Fibroblast of gingiva (primary cell): ENCODE results near the gene KIF3C.
"Not testable (repeated sequence)": the region's sequence is repeated elsewhere in the genome, so short reads cannot be mapped to it uniquely, and the experiment has no call there.

Source experiments
- DNase-seq: peaks from one replicate; pipeline ENCODE4 v3.0.0-alpha.2; 2011; ENCODE audit warnings: low read depth

KIF3C gene

GRCh38 chr2:25999406-25999805, 17.1 kb upstream of the KIF3C start:
- not testable (repeated sequence) for DNase-seq

GRCh38 chr2:25998816-25999383, 16.6 kb upstream of the KIF3C start:
- DNase-seq, result not testable (repeated sequence)

GRCh38 chr2:25996844-25997243, 14.5 kb upstream of the KIF3C start:
- DNase-seq, result peak; percentile 74

GRCh38 chr2:25994509-25994908, 12.2 kb upstream of the KIF3C start:
- no peak for DNase-seq

GRCh38 chr2:25993049-25993448, 10.8 kb upstream of the KIF3C start:
- DNase-seq, result no peak

- no peak for DNase-seq
Measured at GRCh38 chr2:25992556-25992955, 10.3 kb upstream of the KIF3C start.

- no peak for DNase-seq
Measured at GRCh38 chr2:25991965-25992364, 9.7 kb upstream of the KIF3C start.

- DNase-seq, result no peak
Measured at GRCh38 chr2:25989154-25989553, 6.9 kb upstream of the KIF3C start.

- no peak for DNase-seq
Measured at GRCh38 chr2:25988134-25988533, 5.8 kb upstream of the KIF3C start.

- no peak for DNase-seq
Measured at GRCh38 chr2:25983735-25984134, 1.4 kb upstream of the KIF3C start.

GRCh38 chr2:25982968-25983280, 627 bp upstream of the KIF3C start:
- no peak for DNase-seq

GRCh38 chr2:25981596-25982272, 563 bp downstream of the KIF3C start:
- DNase-seq, result no peak

GRCh38 chr2:25980951-25981350, 1.3 kb downstream of the KIF3C start:
- DNase-seq, result no peak

- no peak for DNase-seq
Measured at GRCh38 chr2:25980076-25980887, 2.0 kb downstream of the KIF3C start.

GRCh38 chr2:25979001-25979400, 3.3 kb downstream of the KIF3C start:
- no peak for DNase-seq

GRCh38 chr2:25977768-25978167, 4.5 kb downstream of the KIF3C start:
- DNase-seq, result no peak

- no peak for DNase-seq
Measured at GRCh38 chr2:25976983-25977741, 5.1 kb downstream of the KIF3C start.

- no peak for DNase-seq
Measured at GRCh38 chr2:25972049-25972823, 10.1 kb downstream of the KIF3C start.

- no peak for DNase-seq
Measured at GRCh38 chr2:25971596-25971995, 10.7 kb downstream of the KIF3C start.

GRCh38 chr2:25966531-25967270, 15.6 kb downstream of the KIF3C start:
- no peak for DNase-seq

GRCh38 chr2:25964891-25965290, 17.4 kb downstream of the KIF3C start:
- no peak for DNase-seq
